K562 (cell line): ENCODE measurements around the gene UBE2N. TPM values are rescaled to one million over a fixed set of nuclear protein-coding genes. Genes with fewer than 3 reads are reported as not detected.

Experiments used
- AFF4 ChIP-seq: sonication (generic); formaldehyde crosslinking; IDR thresholded peaks from 2 replicates; pipeline ENCODE4 v1.8.0; 2023; ENCODE audit warnings: mild to moderate bottlenecking, missing genetic modification reagents
- ARID2 ChIP-seq: fragments of 450-650 bp; IDR thresholded peaks from 2 replicates; pipeline ENCODE4 v1.6.1; 2017; ENCODE audit warnings: antibody characterized with exemption, mild to moderate bottlenecking
- ASH1L ChIP-seq: fragments of 450-650 bp; IDR thresholded peaks from 2 replicates; pipeline ENCODE4 v1.6.1; 2018; ENCODE audit warnings: borderline replicate concordance, mild to moderate bottlenecking, low read depth; ENCODE audit not compliant: partially characterized antibody
- DNMT1 ChIP-seq: fragments of 450-650 bp; IDR thresholded peaks from 2 replicates; pipeline ENCODE4 v1.6.1; 2016; ENCODE audit warnings: antibody characterized with exemption, mild to moderate bottlenecking
- GATAD2A ChIP-seq: fragments of 450-650 bp; IDR thresholded peaks from 2 replicates; pipeline ENCODE4 v1.6.1; 2017
- HDAC3 ChIP-seq: fragments of 450-650 bp; IDR thresholded peaks from 2 replicates; pipeline ENCODE4 v1.6.1; 2018; ENCODE audit warnings: borderline replicate concordance, mild to moderate bottlenecking, moderate library complexity; ENCODE audit not compliant: partially characterized antibody
- HNRNPL ChIP-seq: fragments of 200-400 bp; formaldehyde crosslinking; IDR thresholded peaks from 2 replicates; pipeline ENCODE4 v1.6.1; 2017; ENCODE audit warnings: low read depth, mild to moderate bottlenecking, low read length
- IFI16 ChIP-seq: fragments of 250-450 bp; sonication (Bioruptor Pico); IDR thresholded peaks from 2 replicates; pipeline ENCODE4 v2.1.2; 2022; ENCODE audit warnings: mild to moderate bottlenecking, inconsistent platforms
- KHSRP ChIP-seq: fragments of 450-650 bp; IDR thresholded peaks from 2 replicates; pipeline ENCODE4 v1.6.1; 2017
- MBD1 ChIP-seq: fragments of 250-450 bp; sonication (Bioruptor Pico); IDR thresholded peaks from 2 replicates; pipeline ENCODE4 v1.8.0; 2022; ENCODE audit warnings: inconsistent platforms
- MEIS2 ChIP-seq: fragments of 450-650 bp; IDR thresholded peaks from 2 replicates; pipeline ENCODE4 v1.6.1; 2014; ENCODE audit warnings: mild to moderate bottlenecking; ENCODE audit not compliant: partially characterized antibody
- MTA3 ChIP-seq: fragments of 450-650 bp; formaldehyde crosslinking; IDR thresholded peaks from 2 replicates; pipeline ENCODE4 v1.6.1; 2017; ENCODE audit warnings: mild to moderate bottlenecking, borderline replicate concordance
- NFRKB ChIP-seq: fragments of 450-650 bp; IDR thresholded peaks from 2 replicates; pipeline ENCODE4 v1.6.1; 2016; ENCODE audit warnings: low read depth
- PHF8 ChIP-seq: fragments of 200-600 bp; sonication (generic); IDR thresholded peaks from 2 replicates; pipeline ENCODE4 v1.6.1; 2012; ENCODE audit warnings: mixed run types, mild to moderate bottlenecking, inconsistent platforms, low read length, moderate library complexity, borderline replicate concordance
- PTBP1 ChIP-seq: fragments of 200-400 bp; formaldehyde crosslinking; IDR thresholded peaks from 2 replicates; pipeline ENCODE4 v1.6.1; 2017; ENCODE audit warnings: low read depth, low read length
- RAD21 ChIP-seq, 2 experiments: fragments of 250-450 bp in 1 of 2; fragments of 450-650 bp in 1 of 2; sonication (Bioruptor Pico) in 1 of 2; formaldehyde crosslinking in 1 of 2; IDR thresholded peaks in 1 of 2; conservative IDR thresholded peaks in 1 of 2; 2 replicates each; pipeline versions ENCODE4 v1.4.0 to v1.8.0; 2020 to 2022; ENCODE audit warnings: mild to moderate bottlenecking in 2 of 2, moderate library complexity in 1 of 2
- RBM14 ChIP-seq: fragments of 200-400 bp; formaldehyde crosslinking; IDR thresholded peaks from 2 replicates; pipeline ENCODE4 v1.6.1; 2018; ENCODE audit warnings: low read depth, mild to moderate bottlenecking, low read length, moderate library complexity, borderline replicate concordance; ENCODE audit not compliant: insufficient read depth
- SAP30 ChIP-seq: fragments of 200-600 bp; sonication (generic); IDR thresholded peaks from 2 replicates; pipeline ENCODE4 v1.6.1; 2012; ENCODE audit warnings: borderline replicate concordance, low read depth, mild to moderate bottlenecking, moderate library complexity, low read length, control low read depth, inconsistent platforms; ENCODE audit not compliant: insufficient read depth, poor library complexity, severe bottlenecking
- ZFP36 ChIP-seq: fragments of 150-350 bp; IDR thresholded peaks from 2 replicates; pipeline ENCODE4 v1.6.1; 2018; ENCODE audit warnings: low read length, low read depth; ENCODE audit not compliant: partially characterized antibody
- ZNF274 ChIP-seq: IDR thresholded peaks from 2 replicates; pipeline ENCODE4 v1.6.1; 2011; ENCODE audit warnings: low read depth, mild to moderate bottlenecking, low read length, moderate library complexity, borderline replicate concordance
- ZNF324 ChIP-seq: fragments of 250-450 bp; sonication (Bioruptor Pico); IDR thresholded peaks from 2 replicates; pipeline ENCODE4 v1.4.0; 2020; ENCODE audit warnings: mild to moderate bottlenecking
- ZNF436 ChIP-seq: fragments of 250-450, 450-650 bp; sonication (Bioruptor Pico); formaldehyde crosslinking; IDR thresholded peaks from 2 replicates; pipeline ENCODE4 v1.7.0; 2020; ENCODE audit warnings: mild to moderate bottlenecking
- ZNF561 ChIP-seq: fragments of 450-650 bp; formaldehyde crosslinking; conservative IDR thresholded peaks from 2 replicates; pipeline ENCODE4 v1.4.0; 2020; ENCODE audit warnings: mild to moderate bottlenecking, moderate library complexity
- ZNF586 ChIP-seq: fragments of 450-650 bp; formaldehyde crosslinking; conservative IDR thresholded peaks from 2 replicates; pipeline ENCODE4 v1.4.0; 2020; ENCODE audit warnings: mild to moderate bottlenecking, moderate library complexity
- ZNF644 ChIP-seq: fragments of 200-800 bp; sonication (Bioruptor generic); IDR thresholded peaks from 2 replicates; pipeline ENCODE4 v1.6.1; 2016; ENCODE audit warnings: low read depth, missing genetic modification characterization, missing compliant biosample characterization
- polyA plus RNA-seq, 8 experiments: library from polyadenylated mRNA; depleted of rRNA in 4 of 8; stranded (reverse) in 5 of 8; unstranded in 3 of 8; fragments of >200 nt; fragmentation: Nextera tagmentation in 2 of 8; fragmentation: Illumina TruSeq in 1 of 8; extraction: Ambion mirVana in 2 of 8; extraction: Trizol in 1 of 8; gene quantifications; 2 replicates each; pipeline versions ENCODE4 v1.2.1 to v1.2.3, GENCODE V29; 2011 to 2014; ENCODE audit warnings: inconsistent platforms in 1 of 8, missing spikeins in 1 of 8
- total RNA-seq, 7 experiments: library from RNA; depleted of rRNA in 6 of 7; stranded (reverse); fragments of >200 nt in 6 of 7; fragmentation: Illumina TruSeq in 2 of 7; extraction: Trizol in 2 of 7; gene quantifications; 2 replicates each; pipeline versions ENCODE4 v1.2.1 to v1.2.3, GENCODE V29; 2011 to 2021; ENCODE audit warnings: low replicate concordance in 1 of 7

The UBE2N gene
- total and polyA plus RNA-seq, 9 of the 15 experiments (the other 6 are each of a cell fraction or from before 2014, with no cell fraction given): 189 to 826 (median 260) TPM

GRCh38 chr12:93467351-93468007, 25.7 kb upstream of the UBE2N start, which contains the start of gene MRPL42 (continued):
- TF ChIP-seq RAD21 (CRISPR knock-in tag; conservative IDR thresholded peaks at IDR 0.05 in 1 of 2, IDR thresholded peaks at IDR 0.05 in 1 of 2): peak; percentile 30 to 51
- no peak for TF ChIP-seq DNMT1
- no peak for TF ChIP-seq HDAC3
- no peak for TF ChIP-seq PTBP1
- TF ChIP-seq ZNF586 (CRISPR knock-in tag): no peak
- TF ChIP-seq ZNF436 (CRISPR knock-in tag): no peak
- TF ChIP-seq HNRNPL: no peak
- TF ChIP-seq IFI16: no peak
- peak; percentile 84 for TF ChIP-seq SAP30
- TF ChIP-seq ZNF324 (CRISPR knock-in tag): no peak
- TF ChIP-seq PHF8: peak; percentile 95
- TF ChIP-seq GATAD2A: no peak
- TF ChIP-seq ZNF644 (tag): no peak
- no peak for TF ChIP-seq KHSRP
- TF ChIP-seq AFF4: peak; percentile 93
- TF ChIP-seq ZFP36: no peak
- no peak for TF ChIP-seq MEIS2
- 0 out of 2 replicates have a peak, but pooled peaks have one; percentile 70 for TF ChIP-seq ZNF561 (CRISPR knock-in tag)
- TF ChIP-seq ASH1L: no peak
- TF ChIP-seq RBM14: no peak
- TF ChIP-seq ARID2: no peak
- TF ChIP-seq MBD1 (CRISPR knock-in tag): no peak
- peak; percentile 98 for TF ChIP-seq NFRKB
- TF ChIP-seq ZNF274: no peak
- peak; percentile 70; the same call in 1 of the 2 replicates for TF ChIP-seq MTA3
